ENCODE results near the gene AKAP6.
"Not testable (repeated sequence)": the region's sequence is repeated elsewhere in the genome, so short reads cannot be mapped to it uniquely, and the experiment has no call there.

AKAP6 gene

DNA sequence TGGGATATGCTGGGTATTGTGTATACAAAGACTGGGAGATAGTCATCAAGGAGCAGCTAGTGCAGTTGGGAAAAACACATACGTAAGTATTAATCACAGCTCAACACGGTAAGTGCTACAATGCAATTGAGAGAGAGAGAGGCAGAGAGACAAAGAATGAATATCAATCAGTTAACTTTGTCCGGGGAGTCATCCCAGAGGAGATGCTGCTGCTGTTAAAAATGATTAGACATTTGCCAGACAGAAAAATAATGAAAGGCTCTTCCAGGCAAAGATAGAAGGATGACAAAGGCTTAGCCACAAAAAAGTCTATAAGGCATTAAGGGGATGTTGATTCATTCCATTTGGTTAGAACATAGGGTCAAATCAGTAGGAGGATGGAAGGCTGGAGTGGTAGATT lies 45.1 kb downstream of the AKAP6 start:
- DNase-seq = no peak

DNA sequence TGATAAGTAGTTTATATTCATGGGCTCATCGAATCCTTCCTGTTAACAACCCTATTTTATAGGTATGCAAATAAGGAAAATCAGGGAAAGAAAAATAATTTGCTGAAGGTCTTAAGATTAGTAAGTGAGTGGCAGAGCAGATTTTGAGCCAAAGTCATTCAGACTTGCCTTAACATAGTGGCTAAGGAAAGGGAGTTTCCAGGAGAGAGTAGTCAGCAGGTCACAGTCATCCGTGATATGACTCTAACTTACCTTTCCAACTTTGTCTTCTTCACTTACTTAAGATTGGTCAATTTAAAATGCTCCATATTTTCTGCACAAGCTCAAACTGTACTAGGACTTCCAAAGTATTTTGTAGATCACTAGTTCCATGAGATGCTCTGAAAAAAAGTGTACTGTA lies 46.6 kb downstream of the AKAP6 start:
- DNase-seq = no peak

DNA sequence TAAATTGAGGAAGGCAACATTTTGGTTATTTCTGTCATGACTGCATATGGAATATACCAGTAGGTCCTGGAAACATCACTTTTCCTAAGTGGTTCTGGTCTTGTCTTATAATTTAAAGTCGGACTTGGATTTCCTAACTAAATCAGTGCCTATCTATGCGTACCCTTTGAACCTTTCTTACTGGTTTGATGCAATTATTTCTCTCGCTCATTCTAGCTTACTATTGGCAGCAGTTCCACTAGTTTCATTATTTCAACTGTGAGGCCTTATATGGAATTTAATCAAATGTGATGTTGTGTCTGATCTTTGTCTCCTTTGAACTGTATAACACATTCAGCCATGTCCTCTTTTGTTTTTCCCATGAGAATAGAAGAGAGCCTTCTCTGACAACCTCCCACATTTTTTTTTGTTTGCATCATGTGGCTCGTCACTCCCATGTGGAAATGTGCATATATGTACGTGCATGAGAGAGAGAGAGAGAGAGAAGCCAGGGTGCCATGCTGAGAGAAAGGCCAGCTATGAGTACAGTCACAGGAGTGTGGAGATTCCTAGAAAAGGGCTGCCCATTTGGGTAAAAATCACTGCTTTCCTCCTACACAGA lies 48.0 kb downstream of the AKAP6 start:
- DNase-seq = no peak

DNA sequence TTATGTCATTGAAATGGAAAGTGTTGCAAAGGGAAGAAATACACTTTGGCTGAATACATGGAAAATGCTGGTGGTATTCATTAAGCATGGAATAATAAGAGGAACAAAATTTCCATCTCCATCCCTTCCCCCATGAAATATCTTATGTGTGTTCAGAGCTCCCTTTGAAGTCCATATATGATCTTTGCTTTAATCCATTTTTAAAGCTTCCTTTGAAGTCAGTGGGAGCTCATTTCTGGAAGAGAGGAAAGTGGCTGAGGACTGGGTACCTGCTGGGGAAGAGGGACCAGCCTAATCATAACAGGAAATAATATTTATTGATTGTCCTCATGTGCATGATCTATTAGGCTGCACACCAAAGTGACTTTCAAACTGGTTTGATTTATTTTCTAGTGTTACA lies 49.2 kb downstream of the AKAP6 start:
- DNase-seq = no peak

DNA sequence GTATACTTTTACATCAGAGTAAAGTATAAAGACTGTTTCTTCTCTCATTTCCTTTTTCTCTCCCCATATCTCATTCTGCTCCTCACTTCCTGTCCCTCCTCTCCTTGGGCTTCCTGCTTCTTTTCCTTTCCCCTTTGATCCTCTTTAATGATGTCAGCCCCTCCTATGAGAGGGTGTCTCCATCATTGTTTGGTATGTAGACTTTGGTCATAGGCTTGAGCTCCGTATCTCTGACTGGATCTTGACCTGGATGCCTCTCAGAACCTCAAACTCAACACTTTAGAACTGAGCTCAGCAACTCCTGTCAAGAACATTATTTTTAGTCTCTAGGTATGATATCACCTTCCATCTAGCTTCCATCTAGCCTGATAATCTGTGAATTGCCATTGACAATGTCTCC lies 50.3 kb downstream of the AKAP6 start:
- no peak for DNase-seq

DNA sequence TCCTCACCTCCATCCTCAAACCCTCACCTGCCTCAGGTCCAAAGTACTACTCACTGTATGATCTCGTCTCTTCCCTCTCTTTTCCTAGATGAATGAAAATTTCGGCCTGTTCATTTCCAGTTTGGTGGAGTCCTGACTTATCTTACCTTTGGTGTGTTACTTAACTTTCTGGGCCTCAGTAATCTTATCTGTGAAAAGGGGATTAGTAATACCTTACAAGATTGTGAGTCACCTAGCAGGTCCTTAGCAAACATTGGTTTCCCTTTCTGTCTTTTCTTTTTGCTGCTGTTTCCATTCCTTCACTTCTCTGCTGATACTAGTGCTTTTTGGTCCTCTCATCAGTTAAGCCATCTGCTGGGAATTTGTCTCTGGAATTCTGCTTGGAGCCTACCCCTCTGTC lies 52.8 kb downstream of the AKAP6 start:
- DNase-seq = no peak

DNA sequence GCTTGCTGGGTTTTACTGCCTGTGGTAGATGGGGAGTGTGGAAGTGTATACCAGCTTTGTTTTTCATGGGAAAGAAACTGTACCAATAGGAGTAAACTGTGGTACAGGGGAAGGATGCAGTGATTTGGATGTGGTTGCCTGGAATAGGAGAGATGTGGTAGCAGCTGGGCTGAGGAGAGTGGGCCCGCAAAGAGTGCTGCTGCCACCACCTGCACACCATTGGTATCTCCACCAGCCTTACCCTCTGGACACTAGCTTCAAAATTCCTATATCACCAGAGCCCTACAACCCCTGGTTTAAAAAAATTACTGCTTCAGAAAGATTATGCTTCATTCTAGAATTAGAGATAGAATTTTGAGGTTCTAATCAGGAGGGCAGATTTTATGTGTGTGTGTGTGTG lies 53.6 kb downstream of the AKAP6 start:
- DNase-seq = no peak

DNA sequence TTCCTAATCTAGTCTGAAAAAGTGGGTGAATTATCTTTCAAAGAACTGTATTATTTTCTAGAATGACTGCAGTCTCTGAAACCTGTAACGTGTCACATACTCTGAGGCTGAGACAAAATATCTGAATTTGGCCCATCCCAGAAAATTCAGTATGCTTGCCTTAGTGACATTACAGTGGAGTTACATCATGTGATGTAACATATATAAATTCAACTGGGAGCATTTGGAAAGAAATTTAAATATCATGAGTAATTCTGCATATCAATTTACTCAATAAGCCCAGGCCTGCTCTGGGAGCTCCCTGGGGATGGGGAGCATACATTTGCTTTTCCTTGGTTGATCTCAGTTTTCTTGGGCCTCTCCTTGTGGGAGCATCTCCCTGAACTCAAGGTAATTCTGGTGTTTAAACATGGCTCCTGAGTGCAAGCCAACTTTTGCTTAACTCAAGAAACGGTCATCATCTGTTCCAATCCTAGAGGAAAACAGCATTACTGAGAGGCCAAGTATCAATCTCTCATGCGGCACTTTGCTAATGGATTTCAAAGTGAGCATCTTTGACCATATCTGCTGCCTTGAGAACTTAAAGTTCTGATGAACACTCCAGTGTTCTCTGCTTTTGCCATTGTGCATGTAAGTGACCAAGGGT lies 54.4 kb downstream of the AKAP6 start:
- no peak for DNase-seq

DNA sequence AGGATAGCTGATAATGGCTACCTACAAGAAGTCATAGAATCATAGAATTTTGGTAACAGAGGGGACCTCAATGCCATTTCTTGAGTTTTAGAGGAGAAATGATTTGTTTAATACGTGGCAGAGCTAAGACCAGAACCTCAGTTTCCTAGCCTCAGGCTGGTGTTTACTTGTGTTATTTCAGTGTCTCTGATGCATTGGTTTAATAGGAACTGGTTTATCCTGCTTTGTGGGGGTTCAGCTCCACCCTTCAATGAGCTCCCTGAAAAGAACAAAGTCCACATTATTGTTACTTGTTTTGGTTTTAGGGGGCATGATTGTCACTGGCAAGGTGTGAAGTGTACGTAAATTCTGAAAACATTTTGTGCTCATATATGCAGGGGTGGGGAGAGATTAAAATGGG lies 55.4 kb downstream of the AKAP6 start:
- DNase-seq = no peak

DNA sequence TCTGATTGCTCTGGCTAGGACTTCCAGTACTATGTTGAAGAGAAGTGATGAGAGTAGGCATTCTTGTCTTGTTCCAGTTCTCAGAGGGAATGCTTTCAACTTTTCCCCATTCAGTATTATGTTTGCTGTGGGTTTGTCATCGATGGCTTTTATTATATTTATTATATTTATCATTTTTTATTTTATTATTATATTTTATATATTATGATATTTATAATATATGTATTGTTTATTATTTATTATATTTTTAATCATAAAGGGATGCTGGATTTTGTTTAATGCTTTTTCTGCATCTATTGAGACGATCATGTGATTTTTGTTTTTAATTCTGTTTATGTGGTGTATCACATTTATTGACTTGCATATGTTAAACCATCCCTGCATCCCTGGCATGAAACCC lies 58.2 kb downstream of the AKAP6 start:
- not testable (repeated sequence) for DNase-seq

DNA sequence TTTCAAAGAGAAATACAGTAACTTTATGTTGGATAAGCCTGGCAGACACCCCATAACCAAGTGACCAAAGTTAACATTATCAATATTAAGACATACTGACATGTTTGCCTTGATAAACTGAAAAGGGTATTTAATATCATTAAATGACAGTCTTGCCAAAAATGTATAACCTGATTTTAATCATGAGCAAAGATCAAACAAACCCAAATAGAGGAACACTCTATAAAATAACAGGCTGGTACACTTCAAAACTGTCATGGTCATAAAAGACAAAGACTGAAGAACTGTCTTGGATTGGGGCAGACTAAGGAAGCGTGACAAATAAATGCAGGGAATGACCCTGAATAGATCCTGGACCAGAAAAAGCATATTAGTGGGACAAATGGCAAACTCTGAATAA lies 64.0 kb downstream of the AKAP6 start:
- no peak for DNase-seq

DNA sequence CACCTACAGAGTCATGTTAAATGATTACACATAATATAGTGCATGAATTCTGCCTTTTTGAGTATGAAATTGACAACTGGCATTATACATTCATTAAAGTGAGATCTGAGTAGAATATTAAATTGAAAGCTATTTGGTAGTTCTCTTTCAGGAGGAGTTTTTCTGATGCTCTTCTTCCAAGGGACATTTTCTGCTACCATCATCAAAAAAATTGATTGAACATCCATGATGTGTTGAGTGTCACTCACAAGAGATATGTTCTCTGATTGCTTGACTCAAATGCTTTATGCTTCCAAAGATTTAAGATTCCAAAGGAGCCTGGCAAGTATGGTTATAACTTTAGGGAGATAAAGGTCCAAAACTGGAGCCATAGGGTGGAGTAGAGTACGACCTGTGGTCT lies 64.9 kb downstream of the AKAP6 start:
- DNase-seq = no peak

DNA sequence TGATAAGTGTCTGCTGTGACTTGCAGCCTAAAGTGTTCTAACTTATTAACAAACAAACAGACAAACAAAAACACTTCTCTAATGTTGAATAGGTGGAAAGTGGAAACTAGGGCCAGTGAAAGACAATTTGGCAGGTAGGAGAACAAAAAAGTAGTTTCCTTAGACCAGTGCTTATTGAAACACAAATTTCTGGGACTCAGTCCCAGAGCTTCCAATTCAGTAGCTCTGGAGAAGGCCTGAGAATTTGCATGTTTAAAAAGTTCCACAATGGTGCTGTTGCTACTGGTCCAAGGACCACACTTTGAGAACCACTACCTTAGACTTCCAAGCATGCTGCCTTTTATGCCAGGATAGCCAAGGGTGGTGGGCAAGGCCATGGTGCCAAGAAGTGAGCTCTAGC lies 67.8 kb downstream of the AKAP6 start:
- no peak for DNase-seq

DNA sequence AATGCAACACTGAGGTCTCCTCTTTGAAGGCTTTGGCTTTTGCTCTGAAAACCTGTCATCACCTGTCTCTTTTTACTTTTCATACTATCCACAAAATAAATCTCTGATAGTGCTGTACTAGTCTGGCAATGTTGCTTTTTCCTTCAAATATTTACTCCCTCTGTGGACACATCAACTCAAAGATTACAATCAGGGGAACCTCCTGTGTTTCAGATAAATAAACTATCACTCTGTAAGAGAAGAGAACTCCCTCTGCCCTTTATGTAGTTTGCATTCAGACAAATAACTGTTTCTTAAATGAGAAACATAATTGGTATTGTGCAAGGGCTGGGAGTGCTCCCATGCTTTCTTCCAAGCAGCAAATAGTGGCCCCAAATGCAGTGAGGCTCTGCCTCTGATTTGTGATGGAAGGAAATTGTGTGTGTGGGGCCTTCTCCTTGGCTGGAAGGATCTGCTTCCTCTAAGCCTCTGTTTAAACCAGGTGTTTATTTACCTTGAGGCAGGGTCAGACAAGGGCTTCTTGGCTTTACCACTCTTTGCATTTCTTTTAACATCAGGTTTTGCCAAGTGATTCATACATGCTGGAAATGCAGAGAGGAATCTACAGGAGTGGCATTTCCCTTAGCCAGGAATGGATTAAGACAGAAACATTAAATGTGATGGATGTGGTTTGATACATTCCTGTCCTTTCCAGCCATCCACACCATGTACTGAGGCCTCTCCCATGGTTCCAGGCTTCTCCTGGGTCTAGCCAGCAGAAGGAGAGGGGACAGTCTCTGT lies 69.0 kb downstream of the AKAP6 start:
- no peak for DNase-seq

DNA sequence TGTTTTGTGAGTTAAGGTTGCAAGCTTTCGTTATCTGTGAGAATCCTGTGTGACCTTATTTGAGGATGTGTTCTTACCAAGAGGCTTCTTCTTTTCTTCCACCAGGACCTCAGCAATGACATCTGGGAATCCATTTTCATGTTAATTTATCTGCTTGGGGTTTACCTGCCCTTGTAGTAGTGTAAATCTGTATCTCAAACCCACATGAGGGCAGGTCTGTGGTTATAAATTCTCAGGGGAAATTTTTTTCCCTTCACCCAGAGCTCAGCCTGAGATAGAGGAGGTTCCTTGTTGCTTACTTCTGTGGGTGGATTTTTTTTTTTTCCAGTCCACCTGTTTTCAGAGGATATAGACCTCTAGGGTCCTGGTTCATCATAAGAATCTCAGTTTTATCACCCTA lies 70.8 kb downstream of the AKAP6 start:
- no peak for DNase-seq

DNA sequence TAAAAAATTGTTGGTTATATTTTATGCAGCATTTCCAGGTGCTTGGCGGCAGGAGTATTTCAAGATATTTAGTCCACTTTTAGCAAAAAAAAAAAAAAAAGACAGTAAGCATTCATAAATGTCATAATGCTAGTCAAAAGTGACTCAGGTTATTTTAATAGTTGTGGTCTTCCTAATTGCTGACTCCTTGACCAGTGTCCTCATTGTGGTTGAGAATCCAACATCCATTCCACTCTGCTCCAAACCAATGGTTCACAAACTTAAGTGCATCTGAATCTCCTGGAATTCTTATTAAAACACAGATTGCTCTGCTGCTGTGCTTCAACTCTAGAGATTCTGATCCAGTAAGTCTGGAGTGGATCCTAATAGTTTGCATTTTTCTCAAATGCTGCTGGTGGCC lies 71.4 kb downstream of the AKAP6 start:
- DNase-seq = no peak

DNA sequence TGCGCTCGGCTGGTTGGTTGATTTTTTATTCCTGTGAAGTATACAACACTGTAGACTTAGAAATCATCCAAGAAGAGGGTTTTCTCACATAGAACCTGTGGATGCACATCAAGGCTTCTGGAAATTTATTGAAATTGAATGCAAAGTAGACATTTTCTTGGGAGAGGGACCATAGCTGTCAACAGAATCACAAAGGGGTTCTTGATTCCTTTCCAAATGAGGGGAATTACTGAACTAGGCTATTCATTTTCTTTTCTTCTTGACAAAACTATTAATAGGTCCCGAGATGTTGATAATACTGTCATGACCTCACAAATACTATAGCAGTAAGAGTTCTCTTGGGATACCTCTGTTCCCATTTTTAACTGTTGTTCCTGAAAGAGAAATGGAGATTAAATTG lies 73.9 kb downstream of the AKAP6 start:
- DNase-seq = no peak

DNA sequence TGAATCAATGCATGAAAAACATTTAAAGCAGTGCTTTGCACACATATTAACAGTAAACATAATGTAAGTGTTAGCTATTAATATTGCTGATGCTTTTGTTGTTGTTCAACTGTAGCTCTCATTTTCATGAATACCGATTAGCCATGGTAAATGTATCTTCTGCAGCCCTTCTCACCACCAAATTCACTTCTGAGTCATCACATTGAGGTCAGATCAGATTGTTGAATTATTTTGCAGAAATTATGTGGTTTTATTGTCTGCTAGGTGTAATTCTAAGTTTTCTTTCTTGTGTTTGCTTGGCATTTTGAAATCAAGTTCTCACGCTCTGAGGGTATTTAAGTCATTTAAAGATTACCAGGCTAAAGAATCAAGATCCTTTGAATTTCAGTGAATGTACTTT lies 74.6 kb downstream of the AKAP6 start:
- DNase-seq = no peak

DNA sequence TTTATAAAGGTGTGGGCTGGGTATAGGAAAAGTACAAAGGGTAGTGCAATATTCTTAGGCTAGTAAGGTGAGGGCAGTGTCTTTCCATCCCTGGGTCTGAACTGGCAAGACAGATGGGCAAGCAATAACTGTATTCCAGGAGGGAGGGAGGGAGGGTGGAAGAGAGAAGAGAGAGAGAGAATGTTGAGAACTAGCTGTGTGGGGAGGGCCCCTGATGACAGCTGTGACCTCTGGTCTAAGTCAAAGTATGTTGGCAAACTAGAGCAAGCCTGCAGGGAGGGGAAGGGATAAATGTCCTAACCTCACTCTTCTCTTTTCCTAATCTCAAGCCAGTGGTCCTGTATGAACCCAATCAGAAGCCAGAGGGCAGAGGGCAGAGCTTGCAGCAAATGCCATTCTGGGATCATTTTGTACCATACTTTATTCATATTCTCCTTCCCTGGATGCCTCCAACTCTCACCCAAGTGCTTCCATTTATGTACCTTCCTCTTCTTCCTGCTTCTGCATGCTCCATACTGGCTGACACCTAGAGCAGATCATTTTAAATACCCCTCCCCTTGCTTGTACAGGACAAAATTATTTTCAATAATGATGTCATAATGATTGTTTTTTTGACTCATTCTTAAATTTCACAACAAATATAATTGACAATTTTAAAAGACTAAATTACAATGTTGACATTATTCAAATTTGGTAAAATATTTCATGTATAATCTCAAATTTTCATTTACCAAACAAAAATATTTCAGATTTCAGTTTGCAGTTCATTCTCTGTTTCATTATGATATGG lies 75.9 kb downstream of the AKAP6 start:
- no peak for DNase-seq

DNA sequence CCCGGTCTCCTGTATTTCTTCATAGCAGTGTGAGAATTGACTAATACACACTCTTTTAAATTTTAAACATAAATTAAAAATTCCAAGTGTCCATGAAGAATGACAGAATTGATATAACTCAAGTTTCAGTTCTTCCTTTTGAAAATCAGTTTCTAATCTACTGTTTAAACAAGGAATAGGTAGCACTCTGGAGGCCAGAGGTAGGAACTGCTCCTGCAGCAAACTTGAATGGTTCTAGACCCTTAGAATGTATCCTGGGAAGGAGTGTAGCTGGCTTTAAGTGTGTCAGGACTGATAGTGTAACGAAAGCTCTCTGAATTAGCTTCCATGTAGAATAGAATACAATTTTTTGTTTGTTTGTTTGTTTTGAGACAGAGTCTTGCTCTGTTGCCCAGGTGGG lies 76.8 kb downstream of the AKAP6 start:
- no peak for DNase-seq

DNA sequence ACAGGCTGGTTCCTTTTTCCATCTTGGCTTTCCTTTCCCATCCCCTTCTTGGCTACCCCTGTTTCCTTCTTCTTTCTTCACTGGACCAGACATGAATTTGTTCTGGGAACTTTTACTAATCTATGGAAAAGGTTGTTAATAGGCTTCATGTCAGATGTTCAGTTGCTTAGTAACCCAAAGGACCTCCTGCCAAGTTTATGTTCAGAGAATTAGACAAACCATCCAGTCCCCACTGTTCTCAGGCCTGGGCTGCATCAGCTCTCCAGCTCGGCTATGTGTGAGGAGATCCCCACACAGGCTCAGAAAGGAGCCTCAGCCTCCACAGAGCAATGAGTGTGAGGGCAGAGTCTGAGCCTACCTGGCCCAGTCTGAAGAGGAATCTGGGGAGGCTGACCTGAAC lies 78.0 kb downstream of the AKAP6 start:
- DNase-seq = no peak

DNA sequence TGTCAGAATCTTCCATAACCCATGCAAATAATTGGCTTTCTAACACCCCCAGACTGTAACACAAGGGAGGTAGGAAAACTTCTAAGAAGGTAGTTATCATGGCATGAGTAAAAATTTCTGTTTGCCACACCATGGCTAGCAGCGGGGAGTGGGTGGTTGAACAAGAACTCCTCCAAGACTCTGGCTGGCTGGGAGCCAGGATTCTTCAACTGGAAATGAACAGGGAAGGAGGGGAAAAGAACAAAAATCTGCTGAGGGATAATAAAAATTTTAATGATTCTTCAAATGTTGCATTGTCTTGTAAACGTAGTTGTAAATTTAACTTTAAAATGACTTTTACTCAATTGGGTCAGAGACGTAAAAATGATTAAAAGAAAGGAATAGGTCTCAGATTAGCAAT lies 78.9 kb downstream of the AKAP6 start:
- no peak for DNase-seq

DNA sequence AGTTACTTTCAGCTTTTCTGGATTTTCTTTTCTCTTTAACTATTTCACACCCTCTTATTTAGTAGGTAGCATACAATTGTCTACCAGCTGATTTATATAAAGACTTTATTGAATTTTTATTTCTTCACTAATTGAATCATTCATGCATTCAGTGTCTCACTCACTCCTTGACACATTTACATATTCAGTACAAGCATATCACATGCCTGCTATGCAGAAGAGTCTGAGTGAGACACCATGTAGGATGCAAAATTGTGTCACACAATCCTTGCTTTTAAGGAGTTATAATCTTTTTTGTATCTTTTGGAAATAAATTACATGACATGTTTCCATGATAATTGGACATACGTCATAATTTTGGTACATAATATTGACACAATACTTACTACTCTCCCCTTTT lies 83.0 kb downstream of the AKAP6 start:
- no peak for DNase-seq

DNA sequence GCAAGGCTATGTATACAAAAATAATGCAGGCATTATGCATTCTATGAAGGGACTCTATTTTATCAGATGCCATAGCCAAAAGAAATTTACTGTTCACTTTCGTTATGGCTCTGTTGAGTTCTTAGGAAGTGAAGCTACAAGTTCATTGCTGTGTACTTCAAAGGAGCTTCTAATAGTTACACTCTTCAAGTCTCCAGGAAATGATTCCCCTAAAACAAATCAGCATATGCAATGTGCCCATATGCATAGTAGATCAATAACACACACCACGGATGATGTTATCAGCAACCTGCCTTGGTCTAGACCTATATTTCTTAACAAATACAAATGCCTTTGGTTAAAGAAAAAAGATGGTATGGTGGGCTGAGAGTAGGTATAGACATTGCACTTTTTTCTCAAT lies 83.4 kb downstream of the AKAP6 start:
- no peak for DNase-seq

All from inflammatory macrophage treated with lipopolysaccharide for 1 hour (primary cell).